ENCODE measurements around the gene GPC1. TPM values are rescaled to one million over a fixed set of nuclear protein-coding genes. Genes with fewer than 3 reads are reported as not detected.

The GPC1 gene
- total RNA-seq, 1 donor from 2014 or later = 252 TPM

- Mint-ChIP-seq H3K4me1 (ENCODE audit: low read depth, unreplicated experiment) (no peaks in the 10 kb centered on the region), H3K27ac (ENCODE audit: unreplicated experiment) (no peak overlapping the region), H3K36me3 (ENCODE audit: low read depth, unreplicated experiment) (peaks cover 8% of the 10 kb centered on the region)
Observed at GRCh38 chr2:240477916-240478315, 42.5 kb downstream of the GPC1 start.

GRCh38 chr2:240478346-240479110 lies 43.1 kb downstream of the GPC1 start:
- TF ChIP-seq EZH2 (IDR thresholded peaks at IDR 0.05; ENCODE audit: insufficient read depth, low read length) (no peak), CTCF (IDR thresholded peaks at IDR 0.05; ENCODE audit: insufficient read depth, low read depth, low read length) (no peak)
- Mint-ChIP-seq H3K36me3 (ENCODE audit: low read depth, unreplicated experiment) (peaks cover 5% of the 10 kb centered on the region), H3K9me3 (ENCODE audit: unreplicated experiment) (peaks cover 13% of the 10 kb centered on the region), H3K4me1 (ENCODE audit: low read depth, unreplicated experiment) (no peaks in the 10 kb centered on the region), H3K27me3 (ENCODE audit: low read depth, unreplicated experiment) (peaks cover 27% of the 10 kb centered on the region), H3K4me3 (ENCODE audit: unreplicated experiment) (no peak overlapping the region), H3K27ac (ENCODE audit: unreplicated experiment) (no peak overlapping the region)
- Histone ChIP-seq H3K4me1 (ENCODE audit: insufficient read depth, low read length) (no peaks in the 10 kb centered on the region), H3K27me3 (ENCODE audit: insufficient read depth, low read length) (no peaks in the 10 kb centered on the region), H3K9ac (ENCODE audit: low read length) (no peak overlapping the region), H3K9me3 (ENCODE audit: insufficient read depth, low read depth, low read length) (no peaks in the 10 kb centered on the region), H3K79me2 (ENCODE audit: insufficient read depth, low read length) (no peaks in the 10 kb centered on the region), H3K36me3 (ENCODE audit: insufficient read depth, low read length) (no peaks in the 10 kb centered on the region), H4K20me1 (ENCODE audit: insufficient read depth, low read length) (no peaks in the 10 kb centered on the region), H3K27ac (ENCODE audit: low read depth, low read length) (no peak overlapping the region), H3K4me3 (ENCODE audit: insufficient read depth, low read depth, low read length) (no peak overlapping the region), H3K4me2 (ENCODE audit: low read length) (no peak overlapping the region), H2AFZ (ENCODE audit: low read depth, low read length) (no peak overlapping the region)
- DNase-seq (ENCODE audit: low read depth) (no peak), FAIRE-seq (no peak)

More at GRCh38 chr2:240477916-240478315, 42.5 kb downstream of the GPC1 start:
- Histone ChIP-seq H3K9me3 (ENCODE audit: insufficient read depth, low read depth, low read length) (no peaks in the 10 kb centered on the region), H3K36me3 (ENCODE audit: insufficient read depth, low read length) (no peaks in the 10 kb centered on the region), H3K4me1 (ENCODE audit: insufficient read depth, low read length) (no peaks in the 10 kb centered on the region), H4K20me1 (ENCODE audit: insufficient read depth, low read length) (no peaks in the 10 kb centered on the region), H3K27ac (ENCODE audit: low read depth, low read length) (no peak overlapping the region), H2AFZ (ENCODE audit: low read depth, low read length) (no peak overlapping the region), H3K79me2 (ENCODE audit: insufficient read depth, low read length) (no peaks in the 10 kb centered on the region), H3K4me2 (ENCODE audit: low read length) (no peak overlapping the region), H3K4me3 (ENCODE audit: insufficient read depth, low read depth, low read length) (no peak overlapping the region), H3K9ac (ENCODE audit: low read length) (no peak overlapping the region), H3K27me3 (ENCODE audit: insufficient read depth, low read length) (no peaks in the 10 kb centered on the region)
- Mint-ChIP-seq H3K9me3 (ENCODE audit: unreplicated experiment) (peaks cover 9% of the 10 kb centered on the region), H3K27me3 (ENCODE audit: low read depth, unreplicated experiment) (peaks cover 26% of the 10 kb centered on the region), H3K4me3 (ENCODE audit: unreplicated experiment) (no peak overlapping the region)
- FAIRE-seq = no peak
- no peak for TF ChIP-seq EZH2 (IDR thresholded peaks at IDR 0.05; ENCODE audit: insufficient read depth, low read length)
- no peak for TF ChIP-seq CTCF (IDR thresholded peaks at IDR 0.05; ENCODE audit: insufficient read depth, low read depth, low read length)
- no peak for DNase-seq (ENCODE audit: low read depth)

- no peak overlapping the region for H3K4me2 ChIP-seq (ENCODE audit: low read length)
- Mint-ChIP-seq H3K4me1 (ENCODE audit: low read depth, unreplicated experiment) (no peaks in the 10 kb centered on the region), H3K36me3 (ENCODE audit: low read depth, unreplicated experiment) (peaks cover 3% of the 10 kb centered on the region), H3K9me3 (ENCODE audit: unreplicated experiment) (peaks cover 14% of the 10 kb centered on the region), H3K27ac (ENCODE audit: unreplicated experiment) (no peak overlapping the region), H3K27me3 (ENCODE audit: low read depth, unreplicated experiment) (peaks cover 30% of the 10 kb centered on the region), H3K4me3 (ENCODE audit: unreplicated experiment) (no peak overlapping the region)
- no peaks in the 10 kb centered on the region for H3K79me2 ChIP-seq (ENCODE audit: insufficient read depth, low read length)
- H3K27ac ChIP-seq (ENCODE audit: low read depth, low read length) = no peak overlapping the region
- no peak for DNase-seq (ENCODE audit: low read depth)
- H3K4me1 ChIP-seq (ENCODE audit: insufficient read depth, low read length) = no peaks in the 10 kb centered on the region
- H3K27me3 ChIP-seq (ENCODE audit: insufficient read depth, low read length) = no peaks in the 10 kb centered on the region
- H3K36me3 ChIP-seq (ENCODE audit: insufficient read depth, low read length) = no peaks in the 10 kb centered on the region
- no peaks in the 10 kb centered on the region for H3K9me3 ChIP-seq (ENCODE audit: insufficient read depth, low read depth, low read length)
- no peak overlapping the region for H3K4me3 ChIP-seq (ENCODE audit: insufficient read depth, low read depth, low read length)
- H3K9ac ChIP-seq (ENCODE audit: low read length) = no peak overlapping the region
- no peaks in the 10 kb centered on the region for H4K20me1 ChIP-seq (ENCODE audit: insufficient read depth, low read length)
- TF ChIP-seq EZH2 (IDR thresholded peaks at IDR 0.05; ENCODE audit: insufficient read depth, low read length) (no peak), CTCF (IDR thresholded peaks at IDR 0.05; ENCODE audit: insufficient read depth, low read depth, low read length) (no peak)
- FAIRE-seq = no peak
- H2AFZ ChIP-seq (ENCODE audit: low read depth, low read length) = no peak overlapping the region
Observed at GRCh38 chr2:240479111-240479501, 43.6 kb downstream of the GPC1 start.

Measured in astrocyte (in vitro differentiated cells and primary cell).